Natural killer cell (primary cell): ENCODE measurements around the gene TTC8. TPM values are rescaled to one million over a fixed set of nuclear protein-coding genes. Genes with fewer than 3 reads are reported as not detected.
"Not testable (repeated sequence)": the region's sequence is repeated elsewhere in the genome, so short reads cannot be mapped to it uniquely, and the experiment has no call there.

Experiments
- ATAC-seq, 3 donors: fragments of 150-1000 bp in 2 of 3; fragments of 200-7000 bp in 1 of 3; cut with Tn5 transposase; 1 replicate in 1 of 3; 2 replicates in 2 of 3; pipeline ENCODE4 v1.10.0; 2021; ENCODE audit warnings: mild to moderate bottlenecking in 2 of 3, moderate library complexity in 2 of 3
- DNase-seq, 2 donors: peaks; one replicate each; pipeline versions ENCODE4 v3.0.0 to v3.0.0-alpha.2; 2013 to 2021; ENCODE audit warnings: mixed read lengths in 1 of 2
- H3K27ac ChIP-seq: one replicate; pipeline ENCODE4 v1.5.1; 2013; ENCODE audit warnings: mild to moderate bottlenecking, low read length
- H3K27me3 ChIP-seq: one replicate; pipeline ENCODE4 v1.6.1; 2013; ENCODE audit warnings: low read length; ENCODE audit not compliant: control insufficient read depth, insufficient read depth
- H3K36me3 ChIP-seq: one replicate; pipeline ENCODE4 v1.6.1; 2013; ENCODE audit warnings: low read length; ENCODE audit not compliant: control insufficient read depth, insufficient read depth
- H3K4me1 ChIP-seq: one replicate; pipeline ENCODE4 v1.6.1; 2013; ENCODE audit warnings: low read length; ENCODE audit not compliant: control insufficient read depth, insufficient read depth
- H3K4me3 ChIP-seq: one replicate; pipeline ENCODE4 v1.5.1; 2013; ENCODE audit warnings: low read length
- H3K9me3 ChIP-seq: one replicate; pipeline ENCODE4 v1.6.1; 2013; ENCODE audit warnings: low read length; ENCODE audit not compliant: control insufficient read depth, insufficient read depth
- H3K27ac Mint-ChIP-seq, 2 donors: one replicate each; pipeline ENCODE4 v1.8.0; 2022; ENCODE audit warnings: mild to moderate bottlenecking in 2 of 2, mixed read lengths in 2 of 2, moderate library complexity in 1 of 2
- H3K27me3 Mint-ChIP-seq, 2 donors: one replicate each; pipeline ENCODE4 v1.8.0; 2022; ENCODE audit warnings: low read depth in 2 of 2, mixed read lengths in 2 of 2
- H3K36me3 Mint-ChIP-seq: one replicate; pipeline ENCODE4 v1.8.0; 2022; ENCODE audit warnings: mixed read lengths
- H3K4me1 Mint-ChIP-seq, 2 donors: one replicate each; pipeline ENCODE4 v1.8.0; 2022; ENCODE audit warnings: mixed read lengths in 2 of 2
- H3K4me3 Mint-ChIP-seq: one replicate; pipeline ENCODE4 v1.8.0; 2022; ENCODE audit warnings: mild to moderate bottlenecking, moderate library complexity, mixed read lengths
- H3K9me3 Mint-ChIP-seq, 2 donors: one replicate each; pipeline ENCODE4 v1.8.0; 2022; ENCODE audit warnings: mixed read lengths in 2 of 2
- CTCF ChIP-seq: fragments of 200-600 bp; IDR thresholded peaks from one replicate; pipeline ENCODE4 v1.8.0; 2022; ENCODE audit warnings: antibody characterized with exemption
- WGBS: methylation state at CpG from one replicate; pipeline ENCODE4 v1.1.7; 2013; ENCODE audit warnings: missing lambda C conversion rate; ENCODE audit not compliant: insufficient coverage; 5-methylcytosine and 5-hydroxymethylcytosine counted together
- intact Hi-C: fragments of 100-400 bp; cut with micrococcal nuclease; formaldehyde crosslinking; loops from one replicate; pipeline ENCODE4 v1.14.2; 2022
- total RNA-seq, 4 donors: library from RNA; stranded (reverse); fragments of 120-200 nt in 1 of 4; gene quantifications; one replicate each; pipeline versions ENCODE4 v1.2.3 to v1.2.4, GENCODE V29; 2013 to 2022

TTC8 gene
- total RNA-seq, 3 donors from 2014 or later (not counting 1 experiment from before 2014, with no cell fraction given): 1.3 to 2.4 (median 1.9) TPM

- Histone ChIP-seq H3K9me3 (no peaks in the 10 kb centered on the region), H3K36me3 (no peaks in the 10 kb centered on the region), H3K27me3 (peaks cover 8% of the 10 kb centered on the region), H3K27ac (no peak overlapping the region), H3K4me3 (no peak overlapping the region), H3K4me1 (no peaks in the 10 kb centered on the region)
- Mint-ChIP-seq H3K9me3 (no peaks in the 10 kb centered on the region), H3K27ac (no peak overlapping the region), H3K27me3 (peaks cover 8 to 67% of the 10 kb centered on the region in 2 donors), H3K36me3 (no peaks in the 10 kb centered on the region), H3K4me3 (no peak overlapping the region), H3K4me1 (no peaks in the 10 kb centered on the region)
- TF ChIP-seq CTCF: no peak
- DNase-seq (no peak), ATAC-seq (no peak)
- 67% methylated on average over 1 of the region's 1 CpG for WGBS
- intact Hi-C loops: no loop called here
These were observed 20.0 kb upstream of the TTC8 start for GRCh38 chr14:88804477-88804876.

GRCh38 chr14:88808359-88808758, 16.1 kb upstream of the TTC8 start:
- no peak overlapping the region for H3K27ac Mint-ChIP-seq
- H3K9me3 ChIP-seq: no peaks in the 10 kb centered on the region
- no peaks in the 10 kb centered on the region for H3K36me3 ChIP-seq
- no peaks in the 10 kb centered on the region for H3K4me1 ChIP-seq
- H3K4me1 Mint-ChIP-seq: no peaks in the 10 kb centered on the region
- peaks cover 20 to 64% of the 10 kb centered on the region in 2 donors for H3K27me3 Mint-ChIP-seq
- H3K27me3 ChIP-seq: peaks cover 10% of the 10 kb centered on the region
- no peak overlapping the region for H3K27ac ChIP-seq
- no peak for TF ChIP-seq CTCF
- H3K36me3 Mint-ChIP-seq: no peaks in the 10 kb centered on the region
- no peaks in the 10 kb centered on the region for H3K9me3 Mint-ChIP-seq
- intact Hi-C loops: no loop called here
- H3K4me3 ChIP-seq: no peak overlapping the region
- DNase-seq (no peak), ATAC-seq (no peak)
- H3K4me3 Mint-ChIP-seq: no peak overlapping the region

DNA sequence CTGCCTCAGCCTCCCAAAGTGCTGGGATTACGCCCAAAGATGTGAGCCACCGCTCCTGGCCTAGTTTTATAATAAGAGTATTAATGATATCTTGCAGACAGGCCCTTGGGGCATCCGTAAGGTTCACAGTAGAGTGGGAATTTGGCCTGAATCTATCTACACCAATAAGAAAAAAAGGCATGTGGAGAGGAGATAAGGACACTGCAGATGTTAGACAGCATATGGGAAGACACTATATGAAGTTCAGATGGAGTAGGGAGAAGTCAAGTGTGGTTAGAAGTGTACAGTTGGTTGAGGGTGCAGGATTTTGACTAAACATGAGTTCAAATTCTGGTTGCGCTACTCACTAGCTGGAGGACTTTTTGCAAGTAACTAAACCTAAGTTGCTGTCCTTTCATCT, 8.5 kb upstream of the TTC8 start:
- H3K4me1 ChIP-seq: no peaks in the 10 kb centered on the region
- no peaks in the 10 kb centered on the region for H3K9me3 ChIP-seq
- H3K27ac ChIP-seq: no peak overlapping the region
- TF ChIP-seq CTCF: no peak
- no peak overlapping the region for H3K4me3 Mint-ChIP-seq
- H3K4me3 ChIP-seq: no peak overlapping the region
- H3K36me3 ChIP-seq: no peaks in the 10 kb centered on the region
- H3K27ac Mint-ChIP-seq: no peak overlapping the region
- H3K4me1 Mint-ChIP-seq: no peaks in the 10 kb centered on the region
- peaks cover 51 to 56% of the 10 kb centered on the region in 2 donors for H3K27me3 Mint-ChIP-seq
- ATAC-seq: no peak
- H3K36me3 Mint-ChIP-seq: no peaks in the 10 kb centered on the region
- no peaks in the 10 kb centered on the region for H3K9me3 Mint-ChIP-seq
- H3K27me3 ChIP-seq: peaks cover 2% of the 10 kb centered on the region
- 93% methylated on average over 4 of the region's 4 CpGs for WGBS
- intact Hi-C loops: no loop called here
- DNase-seq: no peak

GRCh38 chr14:88818018-88818417, 6.4 kb upstream of the TTC8 start:
- Mint-ChIP-seq H3K36me3 (no peaks in the 10 kb centered on the region), H3K27me3 (peaks cover 41 to 52% of the 10 kb centered on the region in 2 donors), H3K4me1 (no peaks in the 10 kb centered on the region), H3K4me3 (no peak overlapping the region), H3K9me3 (no peaks in the 10 kb centered on the region), H3K27ac (no peak overlapping the region)
- Histone ChIP-seq H3K4me3 (no peak overlapping the region), H3K9me3 (no peaks in the 10 kb centered on the region), H3K27ac (no peak overlapping the region), H3K36me3 (no peaks in the 10 kb centered on the region), H3K4me1 (no peaks in the 10 kb centered on the region), H3K27me3 (no peaks in the 10 kb centered on the region)
- DNase-seq: no peak
- intact Hi-C loops: no loop called here
- 74% methylated on average over 1 of the region's 1 CpG for WGBS
- TF ChIP-seq CTCF: no peak
- no peak for ATAC-seq

GRCh38 chr14:88819674-88820073, 4.8 kb upstream of the TTC8 start:
- intact Hi-C loops, H3K27ac Mint-ChIP-seq, H3K4me1 ChIP-seq, H3K4me3 ChIP-seq, H3K4me3 Mint-ChIP-seq, H3K36me3 Mint-ChIP-seq, DNase-seq, ATAC-seq, H3K27me3 ChIP-seq, H3K36me3 ChIP-seq, H3K27ac ChIP-seq, H3K9me3 Mint-ChIP-seq, H3K9me3 ChIP-seq, H3K4me1 Mint-ChIP-seq: not testable (repeated sequence)
- 64% methylated on average over 2 of the region's 3 CpGs for WGBS
- H3K27me3 Mint-ChIP-seq: peaks cover 37 to 45% of the 10 kb centered on the region in 2 donors
